ENCODE results near the gene WDR27.

GRCh38 chr6:169622618-169623017 is 79.2 kb downstream of the WDR27 start:
- TF ChIP-seq CTCF (IDR thresholded peaks at IDR 0.05 in 4 of 5, conservative IDR thresholded peaks at IDR 0.05 in 1 of 5): no peak
- no peak for TF ChIP-seq POLR2A (IDR thresholded peaks at IDR 0.05)

All from gastrocnemius medialis (tissue), 4 donors.